Activated T-helper 2 cell treated with anti-CD3 and anti-CD28 coated beads, Interferon-gamma antibody, Interleukin-2, Interleukin-4, amounts not matched to agents 10 μg/mL and 5 μg/mL and 100 μg/mL, durations not matched to agents 14 hours and 24 hours and 36 hours (primary cell): ENCODE measurements around the gene SKA2. TPM values are rescaled to one million over a fixed set of nuclear protein-coding genes. Genes with fewer than 3 reads are reported as not detected.
"Not testable (repeated sequence)": the region's sequence is repeated elsewhere in the genome, so short reads cannot be mapped to it uniquely, and the experiment has no call there.

Experiments
- DNase-seq: peaks from one replicate; pipeline ENCODE4 v3.0.0; 2021; ENCODE audit warnings: low spot score
- H3K27ac Mint-ChIP-seq: one replicate; pipeline ENCODE4 v1.8.0; 2021; ENCODE audit warnings: mixed read lengths
- H3K27me3 Mint-ChIP-seq: one replicate; pipeline ENCODE4 v1.8.0; 2021; ENCODE audit warnings: low read depth, mixed read lengths
- H3K36me3 Mint-ChIP-seq: one replicate; pipeline ENCODE4 v1.8.0; 2021; ENCODE audit warnings: low read depth, mixed read lengths
- H3K4me1 Mint-ChIP-seq: one replicate; pipeline ENCODE4 v1.8.0; 2021; ENCODE audit warnings: low read depth, mixed read lengths
- H3K4me3 Mint-ChIP-seq: one replicate; pipeline ENCODE4 v1.8.0; 2021; ENCODE audit warnings: low read depth, mild to moderate bottlenecking, moderate library complexity, mixed read lengths
- H3K9me3 Mint-ChIP-seq: one replicate; pipeline ENCODE4 v1.8.0; 2021; ENCODE audit warnings: mixed read lengths
- intact Hi-C: fragments of 100-400 bp; cut with micrococcal nuclease; formaldehyde crosslinking; loops from one replicate; pipeline ENCODE4 v1.15.1; 2023
- total RNA-seq: library from RNA; stranded (reverse); gene quantifications from 2 replicates; pipeline ENCODE4 v1.2.3, GENCODE V29; 2022

SKA2 gene
- total RNA-seq, 1 donor from 2014 or later: 69.9 TPM

- intact Hi-C loops: loop anchor here (2.0 to 10.0 kb wide), 4 partner anchors 115 to 782 kb away; partner anchors contain the start of genes GDPD1 and TSPOAP1
- Mint-ChIP-seq H3K4me3 (peak overlapping the region; percentile 94), H3K27me3 (no peaks in the 10 kb centered on the region), H3K27ac (peak overlapping the region; percentile 93), H3K9me3 (no peaks in the 10 kb centered on the region), H3K36me3 (peaks cover 54% of the 10 kb centered on the region), H3K4me1 (peaks cover 43% of the 10 kb centered on the region)
- DNase-seq: no peak
Observed at GRCh38 chr17:59107306-59107670, 47.7 kb downstream of the SKA2 start.

GRCh38 chr17:59106463-59107305 is 48.3 kb downstream of the SKA2 start, which contains the start of gene TRIM37:
Gene TRIM37, minus strand, starts transcription at chr17:59106880. Its CDS starts 419 bp downstream, at chr17:59106461.
- Mint-ChIP-seq H3K36me3 (peaks cover 53% of the 10 kb centered on the region), H3K9me3 (no peaks in the 10 kb centered on the region), H3K4me3 (peak within 1 kb of the TSS; percentile 94), H3K27me3 (no peaks in the 10 kb centered on the region), H3K4me1 (peaks cover 43% of the 10 kb centered on the region), H3K27ac (peak within 1 kb of the TSS; percentile 93)
- peak; percentile 100 for DNase-seq
- intact Hi-C loops: loop anchor here (1.0 to 10.0 kb wide), 5 partner anchors 49 to 782 kb away; partner anchors contain the start of genes GDPD1, PRR11, SKA2 and TSPOAP1

- peak overlapping the region; percentile 94 for H3K4me3 Mint-ChIP-seq
- H3K27ac Mint-ChIP-seq: peak overlapping the region; percentile 93
- H3K4me1 Mint-ChIP-seq: peaks cover 40% of the 10 kb centered on the region
Observed at GRCh38 chr17:59105852-59106462, 49.0 kb downstream of the SKA2 start.

GRCh38 chr17:59101178-59101577 is 53.8 kb downstream of the SKA2 start:
- H3K27ac Mint-ChIP-seq: peak overlapping the region; percentile 21
- H3K4me3 Mint-ChIP-seq: no peak overlapping the region
- no peak for DNase-seq
- no peaks in the 10 kb centered on the region for H3K27me3 Mint-ChIP-seq
- intact Hi-C loops: loop anchor here (10.0 kb wide), 1 partner anchor 776 kb away; the partner anchor contains the start of gene TSPOAP1
- H3K9me3 Mint-ChIP-seq: peaks cover 4% of the 10 kb centered on the region
- peaks cover 64% of the 10 kb centered on the region for H3K36me3 Mint-ChIP-seq
- H3K4me1 Mint-ChIP-seq: peaks cover 33% of the 10 kb centered on the region

More at GRCh38 chr17:59105852-59106462, 49.0 kb downstream of the SKA2 start:
- Mint-ChIP-seq H3K27me3 (no peaks in the 10 kb centered on the region), H3K36me3 (peaks cover 50% of the 10 kb centered on the region), H3K9me3 (no peaks in the 10 kb centered on the region)
- peak; percentile 61 for DNase-seq
- intact Hi-C loops: loop anchor here (1.0 to 10.0 kb wide), 5 partner anchors 49 to 781 kb away; partner anchors contain the start of genes GDPD1, PRR11, SKA2 and TSPOAP1

- Mint-ChIP-seq H3K4me3 (no peak overlapping the region), H3K27me3 (no peaks in the 10 kb centered on the region), H3K36me3 (peaks cover 58% of the 10 kb centered on the region), H3K4me1 (peaks cover 18% of the 10 kb centered on the region), H3K9me3 (peaks cover 4% of the 10 kb centered on the region), H3K27ac (no peak overlapping the region)
- intact Hi-C loops: no loop called here
- no peak for DNase-seq
Observed at GRCh38 chr17:59097876-59098275, 57.1 kb downstream of the SKA2 start.

GRCh38 chr17:59094861-59095530 is 60.0 kb downstream of the SKA2 start:
- H3K36me3 Mint-ChIP-seq: peaks cover 42% of the 10 kb centered on the region
- H3K4me1 Mint-ChIP-seq: peaks cover 13% of the 10 kb centered on the region
- H3K4me3 Mint-ChIP-seq: no peak overlapping the region
- H3K27me3 Mint-ChIP-seq: no peaks in the 10 kb centered on the region
- H3K9me3 Mint-ChIP-seq: peaks cover 4% of the 10 kb centered on the region
- no peak for DNase-seq
- no peak overlapping the region for H3K27ac Mint-ChIP-seq
- intact Hi-C loops: no loop called here

- Mint-ChIP-seq H3K27me3 (no peaks in the 10 kb centered on the region), H3K27ac (no peak overlapping the region), H3K9me3 (peaks cover 4% of the 10 kb centered on the region), H3K36me3 (peaks cover 38% of the 10 kb centered on the region), H3K4me1 (peaks cover 13% of the 10 kb centered on the region), H3K4me3 (no peak overlapping the region)
- intact Hi-C loops: no loop called here
- DNase-seq: no peak
Observed at GRCh38 chr17:59093702-59094231, 61.2 kb downstream of the SKA2 start.

GRCh38 chr17:59093145-59093701 is 61.8 kb downstream of the SKA2 start:
- Mint-ChIP-seq H3K36me3 (peaks cover 38% of the 10 kb centered on the region), H3K4me3 (no peak overlapping the region), H3K27me3 (no peaks in the 10 kb centered on the region), H3K4me1 (peaks cover 13% of the 10 kb centered on the region), H3K27ac (no peak overlapping the region), H3K9me3 (peaks cover 4% of the 10 kb centered on the region)
- intact Hi-C loops: no loop called here
- DNase-seq: no peak

GRCh38 chr17:59090593-59090992 is 64.4 kb downstream of the SKA2 start:
- H3K36me3 Mint-ChIP-seq: peaks cover 35% of the 10 kb centered on the region
- H3K9me3 Mint-ChIP-seq, H3K27me3 Mint-ChIP-seq, H3K27ac Mint-ChIP-seq, DNase-seq, intact Hi-C loops, H3K4me3 Mint-ChIP-seq: not testable (repeated sequence)
- H3K4me1 Mint-ChIP-seq: peaks cover 10% of the 10 kb centered on the region

- Mint-ChIP-seq H3K9me3 (no peaks in the 10 kb centered on the region), H3K4me1 (peaks cover 10% of the 10 kb centered on the region), H3K27ac (no peak overlapping the region), H3K27me3 (no peaks in the 10 kb centered on the region), H3K4me3 (no peak overlapping the region), H3K36me3 (peaks cover 56% of the 10 kb centered on the region)
- intact Hi-C loops: no loop called here
- no peak for DNase-seq
Observed at GRCh38 chr17:59084154-59084553, 70.8 kb downstream of the SKA2 start.

- peaks cover 2% of the 10 kb centered on the region for H3K4me1 Mint-ChIP-seq
- no peak for DNase-seq
- peaks cover 54% of the 10 kb centered on the region for H3K36me3 Mint-ChIP-seq
- peak overlapping the region; percentile 42 for H3K27ac Mint-ChIP-seq
- no peak overlapping the region for H3K4me3 Mint-ChIP-seq
- intact Hi-C loops: no loop called here
- H3K27me3 Mint-ChIP-seq: no peaks in the 10 kb centered on the region
- no peaks in the 10 kb centered on the region for H3K9me3 Mint-ChIP-seq
Observed at GRCh38 chr17:59074494-59074893, 80.5 kb downstream of the SKA2 start.

GRCh38 chr17:59073972-59074371 is 81.0 kb downstream of the SKA2 start:
- peaks cover 51% of the 10 kb centered on the region for H3K36me3 Mint-ChIP-seq
- no peak overlapping the region for H3K27ac Mint-ChIP-seq
- DNase-seq: no peak
- peaks cover 2% of the 10 kb centered on the region for H3K4me1 Mint-ChIP-seq
- no peaks in the 10 kb centered on the region for H3K9me3 Mint-ChIP-seq
- no peak overlapping the region for H3K4me3 Mint-ChIP-seq
- intact Hi-C loops: no loop called here
- H3K27me3 Mint-ChIP-seq: no peaks in the 10 kb centered on the region
